H1 (cell line): ENCODE results near the gene TEX14. TPM values are rescaled to one million over a fixed set of nuclear protein-coding genes. Genes with fewer than 3 reads are reported as not detected.

ENCODE experiments used
- BACH1 ChIP-seq: IDR thresholded peaks from 2 replicates; pipeline ENCODE4 v1.6.1; 2012; ENCODE audit warnings: low read length, improper control_type of control experiment
- JUN ChIP-seq: IDR thresholded peaks from 2 replicates; pipeline ENCODE4 v1.6.1; 2011; ENCODE audit warnings: low read depth, mild to moderate bottlenecking, improper control_type of control experiment, low read length
- TBP ChIP-seq: IDR thresholded peaks from 2 replicates; pipeline ENCODE4 v1.6.1; 2011; ENCODE audit warnings: low read depth, low read length, improper control_type of control experiment
- TCF12 ChIP-seq: IDR thresholded peaks from 2 replicates; pipeline ENCODE4 v1.6.1; 2011; ENCODE audit warnings: low read depth, mild to moderate bottlenecking, low read length
- polyA plus RNA-seq, 7 experiments: library from polyadenylated mRNA; depleted of rRNA in 3 of 7; stranded (reverse) in 5 of 7; unstranded in 2 of 7; fragments of >200 nt in 5 of 7; fragments of 200-250 nt in 2 of 7; gene quantifications; 1 replicate in 5 of 7; 2 replicates in 1 of 7; 4 replicates in 1 of 7; pipeline versions ENCODE4 v1.2.1 to v1.2.3, GENCODE V29; 2011 to 2013; ENCODE audit warnings: missing spikeins in 2 of 7, mixed read lengths in 2 of 7
- total RNA-seq: library from RNA; stranded (reverse); fragmentation: NEBNext Ultra II Directional; extraction: Animal tissue kit (Norgen Biotek cat#: 25700); gene quantifications from 2 replicates; pipeline ENCODE4 v1.2.1, GENCODE V29; 2021
- TF ChIP-seq, protein P1 (sequence below): fragments of 300-600 bp; sonication (generic); IDR thresholded peaks from 2 replicates; pipeline ENCODE4 v1.7.1; 2012; ENCODE audit warnings: low read length, moderate library complexity, mild to moderate bottlenecking, inconsistent platforms; ENCODE audit not compliant: insufficient replicate concordance
- TF ChIP-seq, protein P2 (sequence below), 3 experiments: IDR thresholded peaks; 1 replicate in 2 of 3; 2 replicates in 1 of 3; pipeline versions ENCODE4 v1.5.1 to v1.6.1; 2011; ENCODE audit warnings: low read length in 3 of 3, mild to moderate bottlenecking in 3 of 3, inconsistent platforms in 2 of 3, low read depth in 1 of 3, moderate library complexity in 1 of 3; ENCODE audit not compliant: insufficient read depth in 1 of 3; ENCODE audit errors: control extremely low read depth in 1 of 3

The TEX14 gene
- total and polyA plus RNA-seq, 2 of the 8 experiments (the other 6 are each of a cell fraction or from before 2014, with no cell fraction given) = 0.83 to 2.5 TPM

- TF ChIP-seq, protein P1, sequence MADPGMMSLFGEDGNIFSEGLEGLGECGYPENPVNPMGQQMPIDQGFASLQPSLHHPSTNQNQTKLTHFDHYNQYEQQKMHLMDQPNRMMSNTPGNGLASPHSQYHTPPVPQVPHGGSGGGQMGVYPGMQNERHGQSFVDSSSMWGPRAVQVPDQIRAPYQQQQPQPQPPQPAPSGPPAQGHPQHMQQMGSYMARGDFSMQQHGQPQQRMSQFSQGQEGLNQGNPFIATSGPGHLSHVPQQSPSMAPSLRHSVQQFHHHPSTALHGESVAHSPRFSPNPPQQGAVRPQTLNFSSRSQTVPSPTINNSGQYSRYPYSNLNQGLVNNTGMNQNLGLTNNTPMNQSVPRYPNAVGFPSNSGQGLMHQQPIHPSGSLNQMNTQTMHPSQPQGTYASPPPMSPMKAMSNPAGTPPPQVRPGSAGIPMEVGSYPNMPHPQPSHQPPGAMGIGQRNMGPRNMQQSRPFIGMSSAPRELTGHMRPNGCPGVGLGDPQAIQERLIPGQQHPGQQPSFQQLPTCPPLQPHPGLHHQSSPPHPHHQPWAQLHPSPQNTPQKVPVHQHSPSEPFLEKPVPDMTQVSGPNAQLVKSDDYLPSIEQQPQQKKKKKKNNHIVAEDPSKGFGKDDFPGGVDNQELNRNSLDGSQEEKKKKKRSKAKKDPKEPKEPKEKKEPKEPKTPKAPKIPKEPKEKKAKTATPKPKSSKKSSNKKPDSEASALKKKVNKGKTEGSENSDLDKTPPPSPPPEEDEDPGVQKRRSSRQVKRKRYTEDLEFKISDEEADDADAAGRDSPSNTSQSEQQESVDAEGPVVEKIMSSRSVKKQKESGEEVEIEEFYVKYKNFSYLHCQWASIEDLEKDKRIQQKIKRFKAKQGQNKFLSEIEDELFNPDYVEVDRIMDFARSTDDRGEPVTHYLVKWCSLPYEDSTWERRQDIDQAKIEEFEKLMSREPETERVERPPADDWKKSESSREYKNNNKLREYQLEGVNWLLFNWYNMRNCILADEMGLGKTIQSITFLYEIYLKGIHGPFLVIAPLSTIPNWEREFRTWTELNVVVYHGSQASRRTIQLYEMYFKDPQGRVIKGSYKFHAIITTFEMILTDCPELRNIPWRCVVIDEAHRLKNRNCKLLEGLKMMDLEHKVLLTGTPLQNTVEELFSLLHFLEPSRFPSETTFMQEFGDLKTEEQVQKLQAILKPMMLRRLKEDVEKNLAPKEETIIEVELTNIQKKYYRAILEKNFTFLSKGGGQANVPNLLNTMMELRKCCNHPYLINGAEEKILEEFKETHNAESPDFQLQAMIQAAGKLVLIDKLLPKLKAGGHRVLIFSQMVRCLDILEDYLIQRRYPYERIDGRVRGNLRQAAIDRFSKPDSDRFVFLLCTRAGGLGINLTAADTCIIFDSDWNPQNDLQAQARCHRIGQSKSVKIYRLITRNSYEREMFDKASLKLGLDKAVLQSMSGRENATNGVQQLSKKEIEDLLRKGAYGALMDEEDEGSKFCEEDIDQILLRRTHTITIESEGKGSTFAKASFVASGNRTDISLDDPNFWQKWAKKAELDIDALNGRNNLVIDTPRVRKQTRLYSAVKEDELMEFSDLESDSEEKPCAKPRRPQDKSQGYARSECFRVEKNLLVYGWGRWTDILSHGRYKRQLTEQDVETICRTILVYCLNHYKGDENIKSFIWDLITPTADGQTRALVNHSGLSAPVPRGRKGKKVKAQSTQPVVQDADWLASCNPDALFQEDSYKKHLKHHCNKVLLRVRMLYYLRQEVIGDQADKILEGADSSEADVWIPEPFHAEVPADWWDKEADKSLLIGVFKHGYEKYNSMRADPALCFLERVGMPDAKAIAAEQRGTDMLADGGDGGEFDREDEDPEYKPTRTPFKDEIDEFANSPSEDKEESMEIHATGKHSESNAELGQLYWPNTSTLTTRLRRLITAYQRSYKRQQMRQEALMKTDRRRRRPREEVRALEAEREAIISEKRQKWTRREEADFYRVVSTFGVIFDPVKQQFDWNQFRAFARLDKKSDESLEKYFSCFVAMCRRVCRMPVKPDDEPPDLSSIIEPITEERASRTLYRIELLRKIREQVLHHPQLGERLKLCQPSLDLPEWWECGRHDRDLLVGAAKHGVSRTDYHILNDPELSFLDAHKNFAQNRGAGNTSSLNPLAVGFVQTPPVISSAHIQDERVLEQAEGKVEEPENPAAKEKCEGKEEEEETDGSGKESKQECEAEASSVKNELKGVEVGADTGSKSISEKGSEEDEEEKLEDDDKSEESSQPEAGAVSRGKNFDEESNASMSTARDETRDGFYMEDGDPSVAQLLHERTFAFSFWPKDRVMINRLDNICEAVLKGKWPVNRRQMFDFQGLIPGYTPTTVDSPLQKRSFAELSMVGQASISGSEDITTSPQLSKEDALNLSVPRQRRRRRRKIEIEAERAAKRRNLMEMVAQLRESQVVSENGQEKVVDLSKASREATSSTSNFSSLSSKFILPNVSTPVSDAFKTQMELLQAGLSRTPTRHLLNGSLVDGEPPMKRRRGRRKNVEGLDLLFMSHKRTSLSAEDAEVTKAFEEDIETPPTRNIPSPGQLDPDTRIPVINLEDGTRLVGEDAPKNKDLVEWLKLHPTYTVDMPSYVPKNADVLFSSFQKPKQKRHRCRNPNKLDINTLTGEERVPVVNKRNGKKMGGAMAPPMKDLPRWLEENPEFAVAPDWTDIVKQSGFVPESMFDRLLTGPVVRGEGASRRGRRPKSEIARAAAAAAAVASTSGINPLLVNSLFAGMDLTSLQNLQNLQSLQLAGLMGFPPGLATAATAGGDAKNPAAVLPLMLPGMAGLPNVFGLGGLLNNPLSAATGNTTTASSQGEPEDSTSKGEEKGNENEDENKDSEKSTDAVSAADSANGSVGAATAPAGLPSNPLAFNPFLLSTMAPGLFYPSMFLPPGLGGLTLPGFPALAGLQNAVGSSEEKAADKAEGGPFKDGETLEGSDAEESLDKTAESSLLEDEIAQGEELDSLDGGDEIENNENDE = no peak
- TF ChIP-seq JUN (no peak), TBP (no peak), BACH1 (no peak), TCF12 (no peak)
- TF ChIP-seq, protein P2, sequence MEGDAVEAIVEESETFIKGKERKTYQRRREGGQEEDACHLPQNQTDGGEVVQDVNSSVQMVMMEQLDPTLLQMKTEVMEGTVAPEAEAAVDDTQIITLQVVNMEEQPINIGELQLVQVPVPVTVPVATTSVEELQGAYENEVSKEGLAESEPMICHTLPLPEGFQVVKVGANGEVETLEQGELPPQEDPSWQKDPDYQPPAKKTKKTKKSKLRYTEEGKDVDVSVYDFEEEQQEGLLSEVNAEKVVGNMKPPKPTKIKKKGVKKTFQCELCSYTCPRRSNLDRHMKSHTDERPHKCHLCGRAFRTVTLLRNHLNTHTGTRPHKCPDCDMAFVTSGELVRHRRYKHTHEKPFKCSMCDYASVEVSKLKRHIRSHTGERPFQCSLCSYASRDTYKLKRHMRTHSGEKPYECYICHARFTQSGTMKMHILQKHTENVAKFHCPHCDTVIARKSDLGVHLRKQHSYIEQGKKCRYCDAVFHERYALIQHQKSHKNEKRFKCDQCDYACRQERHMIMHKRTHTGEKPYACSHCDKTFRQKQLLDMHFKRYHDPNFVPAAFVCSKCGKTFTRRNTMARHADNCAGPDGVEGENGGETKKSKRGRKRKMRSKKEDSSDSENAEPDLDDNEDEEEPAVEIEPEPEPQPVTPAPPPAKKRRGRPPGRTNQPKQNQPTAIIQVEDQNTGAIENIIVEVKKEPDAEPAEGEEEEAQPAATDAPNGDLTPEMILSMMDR (IDR thresholded peaks at IDR 0.05; ENCODE audit: control extremely low read depth in 1 of 3, insufficient read depth in 1 of 3, low read depth in 1 of 3, low read length in 3 of 3) = no peak
These were observed 7.8 kb downstream of the TEX14 start (continued) for GRCh38 chr17:58684003-58684402.
